Colonic mucosa (tissue), 4 donors: Measurements from ENCODE around the gene CERCAM. TPM values are rescaled to one million over a fixed set of nuclear protein-coding genes. Genes with fewer than 3 reads are reported as not detected.
A peak's percentile ranks its signal among the peaks of the same experiment; 100 is the strongest.

Experiments
- DNase-seq: peaks from one replicate; pipeline ENCODE4 v3.0.0-alpha.2; 2020
- H3K27ac ChIP-seq: fragments of 200-600 bp; one replicate; pipeline ENCODE4 v1.8.0; 2021
- H3K27me3 ChIP-seq: fragments of 200-600 bp; one replicate; pipeline ENCODE4 v1.8.0; 2021
- H3K36me3 ChIP-seq: fragments of 200-600 bp; one replicate; pipeline ENCODE4 v1.8.0; 2021
- H3K4me1 ChIP-seq: fragments of 200-600 bp; one replicate; pipeline ENCODE4 v1.8.0; 2021; ENCODE audit warnings: mild to moderate bottlenecking
- H3K4me3 ChIP-seq: fragments of 200-600 bp; one replicate; pipeline ENCODE4 v1.8.0; 2021
- H3K9ac ChIP-seq, 2 donors: one replicate each; pipeline ENCODE4 v1.7.0; 2013; ENCODE audit warnings: control low read depth in 2 of 2, low read depth in 2 of 2, low read length in 2 of 2
- H3K9me3 ChIP-seq: fragments of 200-600 bp; one replicate; pipeline ENCODE4 v1.8.0; 2021
- intact Hi-C: fragments of 100-400 bp; cut with DNase I; formaldehyde crosslinking; loops from one replicate; pipeline ENCODE4 v1.14.1; 2022
- total RNA-seq, 2 donors: library from RNA; stranded (reverse); fragmentation: NEBNext Ultra II Directional in 1 of 2; extraction: Animal tissue kit (Norgen Biotek cat#: 25700) in 1 of 2; gene quantifications; one replicate each; pipeline ENCODE4 v1.2.1, GENCODE V29; 2021
- TF ChIP-seq, protein P1 (sequence below): fragments of 200-600 bp; IDR thresholded peaks from one replicate; pipeline ENCODE4 v1.8.0; 2022; ENCODE audit warnings: antibody characterized with exemption, mild to moderate bottlenecking
- donor health status: healthy.
- donor health status: DM: no; HTN: no; CAD: no.
- donor health status: DM: no; HTN: no; CAD: no.

CERCAM gene
- total RNA-seq, 2 donors from 2014 or later: 4.9 to 9.3 TPM

DNA sequence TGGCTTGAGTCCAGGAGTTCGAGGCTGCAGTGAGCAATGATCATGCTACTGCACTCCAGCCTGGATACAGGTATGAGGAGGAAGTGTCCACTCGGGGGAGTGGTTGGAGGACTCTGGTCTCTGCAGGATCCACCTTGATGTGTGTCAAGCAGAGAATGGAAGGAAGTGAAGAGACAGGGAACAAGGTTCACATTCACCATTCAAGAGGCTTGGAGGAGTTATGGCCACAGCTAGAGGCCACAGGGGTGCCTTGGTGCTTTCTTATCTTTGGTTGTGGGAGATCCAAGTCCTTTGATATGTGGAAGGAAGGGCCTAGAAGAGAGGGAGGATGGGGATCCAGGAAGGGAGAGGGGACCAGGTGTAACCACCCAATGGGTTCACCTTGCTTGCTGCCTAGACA is 5.4 kb upstream of the CERCAM start:
- TF ChIP-seq, protein P1, sequence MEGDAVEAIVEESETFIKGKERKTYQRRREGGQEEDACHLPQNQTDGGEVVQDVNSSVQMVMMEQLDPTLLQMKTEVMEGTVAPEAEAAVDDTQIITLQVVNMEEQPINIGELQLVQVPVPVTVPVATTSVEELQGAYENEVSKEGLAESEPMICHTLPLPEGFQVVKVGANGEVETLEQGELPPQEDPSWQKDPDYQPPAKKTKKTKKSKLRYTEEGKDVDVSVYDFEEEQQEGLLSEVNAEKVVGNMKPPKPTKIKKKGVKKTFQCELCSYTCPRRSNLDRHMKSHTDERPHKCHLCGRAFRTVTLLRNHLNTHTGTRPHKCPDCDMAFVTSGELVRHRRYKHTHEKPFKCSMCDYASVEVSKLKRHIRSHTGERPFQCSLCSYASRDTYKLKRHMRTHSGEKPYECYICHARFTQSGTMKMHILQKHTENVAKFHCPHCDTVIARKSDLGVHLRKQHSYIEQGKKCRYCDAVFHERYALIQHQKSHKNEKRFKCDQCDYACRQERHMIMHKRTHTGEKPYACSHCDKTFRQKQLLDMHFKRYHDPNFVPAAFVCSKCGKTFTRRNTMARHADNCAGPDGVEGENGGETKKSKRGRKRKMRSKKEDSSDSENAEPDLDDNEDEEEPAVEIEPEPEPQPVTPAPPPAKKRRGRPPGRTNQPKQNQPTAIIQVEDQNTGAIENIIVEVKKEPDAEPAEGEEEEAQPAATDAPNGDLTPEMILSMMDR: no peak
- H3K27me3 ChIP-seq: peaks cover 14% of the 10 kb centered on the region
- H3K9me3 ChIP-seq: no peaks in the 10 kb centered on the region
- peaks cover 8% of the 10 kb centered on the region for H3K4me1 ChIP-seq
- no peak overlapping the region for H3K9ac ChIP-seq
- no peaks in the 10 kb centered on the region for H3K36me3 ChIP-seq
- intact Hi-C loops: loop anchor here (10.0 kb wide), 1 partner anchor 120 kb away; no protein-coding TSS in a partner anchor
- no peak overlapping the region for H3K4me3 ChIP-seq
- no peak overlapping the region for H3K27ac ChIP-seq
- peak; percentile 22 for DNase-seq

DNA sequence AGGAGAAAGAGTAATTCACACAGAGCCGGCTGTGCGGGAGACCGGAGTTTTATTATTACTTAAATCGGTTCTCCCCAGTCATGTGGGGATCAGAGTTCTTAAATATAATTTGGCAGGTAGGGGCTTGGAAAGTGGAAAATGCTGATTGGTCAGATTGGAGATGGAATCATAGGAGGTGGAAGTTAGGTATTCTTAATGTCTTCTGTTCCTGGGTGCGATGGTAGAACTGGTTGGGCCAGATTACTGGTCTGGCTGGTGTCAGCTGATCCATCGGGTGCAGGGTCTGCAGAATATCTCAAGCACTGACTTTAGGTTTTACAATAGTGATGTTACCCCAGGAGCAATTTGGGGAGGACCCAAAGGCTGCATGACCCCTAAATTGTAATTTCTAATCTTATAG is 4.6 kb upstream of the CERCAM start:
- Histone ChIP-seq H3K27me3 (peaks cover 16% of the 10 kb centered on the region), H3K27ac (no peak overlapping the region), H3K36me3 (no peaks in the 10 kb centered on the region), H3K9me3 (no peaks in the 10 kb centered on the region), H3K4me1 (peaks cover 8% of the 10 kb centered on the region), H3K4me3 (no peak overlapping the region), H3K9ac (no peak overlapping the region)
- intact Hi-C loops: loop anchor here (10.0 kb wide), 1 partner anchor 121 kb away; no protein-coding TSS in a partner anchor
- no peak for DNase-seq
- TF ChIP-seq, protein P1: no peak

DNA sequence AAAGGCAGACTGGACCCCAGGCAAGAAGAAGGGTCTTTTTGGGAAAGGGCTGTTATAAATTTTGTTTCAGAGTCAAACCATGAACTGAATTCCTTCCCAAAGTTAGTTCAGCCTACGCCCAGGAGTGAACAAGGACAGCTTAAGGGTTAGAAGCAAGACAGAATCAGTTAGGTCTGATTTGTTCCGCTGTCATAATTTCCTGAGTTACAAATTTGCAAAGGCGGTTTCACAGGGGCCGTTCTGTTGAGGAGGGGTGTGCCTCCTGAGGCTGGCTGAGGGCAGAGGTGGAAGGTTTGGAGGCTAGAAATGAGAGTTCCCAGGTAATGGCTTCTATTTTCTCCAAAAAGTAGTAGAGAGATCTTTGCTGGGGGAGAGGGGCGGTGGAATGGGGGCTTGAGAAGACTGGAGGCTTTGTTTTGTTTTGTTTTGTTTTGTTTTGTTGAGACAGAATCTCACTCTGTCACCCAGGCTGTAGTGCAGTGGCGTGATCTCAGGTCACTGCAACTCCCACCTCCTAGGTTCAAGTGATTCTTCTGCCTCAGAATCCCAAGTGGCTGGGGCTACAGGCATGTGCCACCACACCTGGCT is 4.1 kb upstream of the CERCAM start:
- Histone ChIP-seq H3K4me3 (no peak overlapping the region), H3K4me1 (peaks cover 8% of the 10 kb centered on the region), H3K9me3 (no peaks in the 10 kb centered on the region), H3K27me3 (peaks cover 22% of the 10 kb centered on the region), H3K9ac (no peak overlapping the region), H3K27ac (no peak overlapping the region), H3K36me3 (no peaks in the 10 kb centered on the region)
- DNase-seq: no peak
- TF ChIP-seq, protein P1: no peak
- intact Hi-C loops: loop anchor here (10.0 kb wide), 1 partner anchor 122 kb away; no protein-coding TSS in a partner anchor

DNA sequence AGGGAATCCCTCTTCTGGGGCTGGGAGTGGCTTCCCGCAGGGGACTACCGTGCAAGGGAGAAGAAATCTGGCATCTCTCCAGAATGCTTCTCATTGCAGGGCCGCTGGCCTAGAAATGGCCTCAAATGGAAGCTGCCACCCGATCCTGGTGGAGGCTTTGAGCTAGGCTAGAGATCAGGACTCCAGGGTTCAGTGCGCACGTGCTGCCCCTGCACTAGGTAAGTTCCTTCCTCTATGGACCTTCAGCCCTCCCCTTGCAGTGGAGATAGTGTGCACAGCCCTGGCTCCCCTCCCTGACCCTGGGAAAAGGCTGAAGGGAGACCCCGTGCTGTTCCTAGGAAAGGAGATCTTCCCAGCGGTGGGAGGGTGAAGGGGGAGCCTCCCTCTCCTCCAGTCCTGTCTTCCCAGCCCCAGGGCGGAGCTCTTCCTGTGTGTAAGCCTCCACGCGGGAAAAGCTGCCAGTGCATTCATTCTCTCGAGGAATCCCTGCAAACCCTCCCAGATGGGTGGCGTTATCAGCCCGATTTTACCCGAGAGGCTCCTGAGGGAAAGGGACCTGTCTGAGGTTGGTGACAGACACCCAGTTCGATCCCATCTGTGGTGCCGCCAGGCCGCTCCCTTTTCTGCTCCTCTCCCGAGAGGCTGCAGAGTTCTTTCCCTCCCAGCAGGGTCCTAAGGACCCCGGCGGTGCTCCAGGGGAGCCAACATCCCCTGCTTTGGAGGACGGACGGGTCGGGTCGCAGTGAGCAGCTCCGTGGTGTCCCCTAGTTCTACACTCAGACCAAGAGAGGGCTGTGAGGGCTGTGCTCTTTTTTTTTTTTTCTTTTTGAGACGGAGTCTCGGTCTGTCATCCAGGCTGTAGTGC is 1.4 kb upstream of the CERCAM start:
- H3K9me3 ChIP-seq: no peaks in the 10 kb centered on the region
- TF ChIP-seq, protein P1: no peak
- no peak overlapping the region for H3K27ac ChIP-seq
- peaks cover 8% of the 10 kb centered on the region for H3K4me1 ChIP-seq
- peak overlapping the region; percentile 76 for H3K4me3 ChIP-seq
- no peaks in the 10 kb centered on the region for H3K36me3 ChIP-seq
- intact Hi-C loops: loop anchor here (10.0 kb wide), 1 partner anchor 124 kb away; no protein-coding TSS in a partner anchor
- H3K27me3 ChIP-seq: peaks cover 22% of the 10 kb centered on the region
- H3K9ac ChIP-seq: peak overlapping the region; percentile 19 to 40
- no peak for DNase-seq

DNA sequence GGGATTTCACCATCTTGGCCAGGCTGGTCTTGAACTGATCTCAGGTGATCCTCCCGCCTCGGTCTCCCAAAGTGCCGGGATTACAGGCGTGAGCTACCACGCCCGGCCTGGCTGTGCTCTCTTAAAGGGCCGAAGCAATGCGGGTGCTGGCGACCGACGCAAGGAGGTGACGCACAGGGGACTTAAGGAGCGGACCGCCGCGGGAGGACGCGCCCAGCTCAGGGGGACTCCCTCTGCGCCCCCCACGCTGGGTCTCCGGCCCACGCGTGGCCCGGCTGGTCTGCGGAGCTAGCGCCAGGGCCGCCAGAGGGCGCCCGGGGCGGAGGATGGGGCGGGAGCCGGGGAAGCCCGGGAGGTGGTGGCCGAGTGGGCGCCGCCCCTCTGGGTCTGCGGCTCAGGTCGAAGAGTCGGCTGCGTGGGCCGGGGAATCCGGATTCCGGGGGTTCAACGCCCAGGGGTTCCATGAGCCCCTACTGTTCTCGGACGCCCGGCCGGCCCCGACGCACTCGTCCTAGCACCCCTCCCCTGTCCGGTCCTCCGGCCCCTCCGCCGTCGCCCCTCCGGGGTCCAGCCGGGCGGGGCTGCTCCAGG is 502 bp upstream of the CERCAM start:
- Histone ChIP-seq H3K27ac (peak overlapping the region; percentile 49), H3K27me3 (peaks cover 22% of the 10 kb centered on the region), H3K4me1 (peaks cover 8% of the 10 kb centered on the region), H3K9me3 (no peaks in the 10 kb centered on the region), H3K9ac (peak overlapping the region in 1 of 2 donors; percentile 73), H3K36me3 (no peaks in the 10 kb centered on the region), H3K4me3 (peak overlapping the region; percentile 76)
- DNase-seq: peak; percentile 61
- intact Hi-C loops: no loop called here
- TF ChIP-seq, protein P1: peak; percentile 67
